Measurements from ENCODE around the gene AQP12B. TPM values are rescaled to one million over a fixed set of nuclear protein-coding genes. Genes with fewer than 3 reads are reported as not detected.

Gene AQP12B
- not detected in 2 replicates for total RNA-seq

GRCh38 chr2:240682431-240683224, at the start of gene AQP12B:
AQP12B (minus strand) TSS chr2:240682885; CDS start chr2:240682837, 48 bp downstream.

GRCh38 chr2:240691631-240692420, 9.1 kb upstream of the AQP12B start, which contains the start of gene AQP12A:
AQP12A (plus strand) TSS chr2:240691866; CDS start chr2:240691914, 48 bp downstream.

Other genes with a start within 250 kb of the AQP12B start
- 42.9 and 55.0 TPM in 2 replicates for gene GPC1, start 247.2 kb downstream of the AQP12B start, total RNA-seq
- gene ANKMY1, start 124.9 kb downstream of the AQP12B start, total RNA-seq, result 5.8 and 9.3 TPM in 2 replicates
- gene DUSP28, start 122.5 kb downstream of the AQP12B start, total RNA-seq, result 2.3 and 3.7 TPM in 2 replicates
- gene RNPEPL1, start 114.4 kb downstream of the AQP12B start, total RNA-seq, result 5.4 and 7.7 TPM in 2 replicates
- gene CAPN10, start 96.2 kb downstream of the AQP12B start, total RNA-seq, result 20.1 and 20.9 TPM in 2 replicates
- gene GPR35, start 57.4 kb downstream of the AQP12B start, total RNA-seq, result 0.19 and 0.85 TPM in 2 replicates
- not detected in 2 replicates for gene AQP12A, start 9.0 kb upstream of the AQP12B start, total RNA-seq
- gene KIF1A, start 137.3 kb upstream of the AQP12B start, total RNA-seq, result under 0.01 TPM in 1 of 2 replicates, not detected in the other
- gene AGXT, start 185.9 kb upstream of the AQP12B start, total RNA-seq, result not detected in 2 replicates
- not detected in 2 replicates for gene MAB21L4, start 213.3 kb upstream of the AQP12B start, total RNA-seq
- not detected in 2 replicates for gene CROCC2, start 223.5 kb upstream of the AQP12B start, total RNA-seq